GM15510 (cell line): ENCODE data around the gene OR2AT4.

Experiments
- POLR2A ChIP-seq: IDR thresholded peaks from 3 replicates; pipeline ENCODE4 v1.6.1; 2011; ENCODE audit warnings: borderline replicate concordance; ENCODE audit not compliant: insufficient read length; ENCODE audit errors: extremely low read depth

Gene OR2AT4

DNA sequence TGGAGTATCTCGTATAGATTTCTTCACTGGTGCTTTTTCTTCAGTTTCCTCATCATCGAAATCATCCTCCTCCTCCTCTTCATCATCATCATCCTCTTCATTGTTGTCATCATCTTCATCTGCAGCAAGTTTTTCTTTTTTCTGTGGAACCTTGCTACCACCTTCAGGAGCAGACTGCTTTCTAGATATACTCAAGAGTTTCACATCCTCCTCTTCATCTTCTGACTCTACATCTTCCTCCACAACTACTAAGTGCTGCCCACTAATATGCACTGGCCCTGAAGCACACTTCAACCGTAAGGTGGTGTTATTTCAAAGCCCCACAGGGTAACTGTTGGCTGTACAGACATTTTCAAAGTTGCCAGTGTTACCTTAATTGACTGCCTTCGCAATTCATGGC lies 17.1 kb downstream of the OR2AT4 start:
- TF ChIP-seq POLR2A, result no peak

GRCh38 chr11:75078233-75078632 lies 18.4 kb downstream of the OR2AT4 start:
- TF ChIP-seq POLR2A, result no peak

DNA sequence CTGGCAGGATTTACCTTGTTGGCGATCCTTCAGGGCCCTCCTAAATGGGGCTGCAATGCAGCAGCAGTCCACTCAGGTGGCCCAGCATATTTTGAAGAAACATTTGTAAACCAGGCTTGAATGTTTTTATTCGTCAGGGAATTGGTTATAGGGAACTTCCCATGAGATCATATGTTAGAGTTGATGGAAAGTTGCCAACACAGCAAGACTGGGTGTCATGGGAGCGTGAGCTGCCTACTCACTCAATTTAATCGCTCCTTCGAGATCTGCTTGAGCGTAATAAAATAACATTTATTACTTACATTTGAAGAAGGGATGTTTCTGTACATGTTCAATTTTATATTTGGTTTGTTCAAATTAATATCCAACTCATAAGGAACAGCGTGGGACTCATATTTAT lies 19.4 kb downstream of the OR2AT4 start:
- no peak for TF ChIP-seq POLR2A

DNA sequence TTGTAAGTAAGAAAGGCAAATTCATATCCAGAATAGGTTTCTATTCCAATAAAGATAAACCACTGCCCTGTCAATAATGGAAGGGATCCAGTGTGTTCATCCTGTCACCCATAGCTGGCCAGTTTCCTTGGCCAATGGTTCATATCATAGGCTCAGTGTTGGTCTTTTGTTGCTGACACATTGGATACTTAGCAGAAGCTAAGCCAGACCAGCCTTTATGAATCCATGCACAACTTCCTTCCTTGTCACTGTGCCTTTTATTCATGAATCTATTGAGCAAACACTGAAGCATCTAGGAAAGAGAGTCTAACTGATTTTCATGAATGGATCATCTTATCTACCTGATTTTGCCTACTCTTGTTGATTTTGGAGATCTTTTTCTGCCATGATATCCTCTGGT lies 20.0 kb downstream of the OR2AT4 start:
- TF ChIP-seq POLR2A, result no peak

DNA sequence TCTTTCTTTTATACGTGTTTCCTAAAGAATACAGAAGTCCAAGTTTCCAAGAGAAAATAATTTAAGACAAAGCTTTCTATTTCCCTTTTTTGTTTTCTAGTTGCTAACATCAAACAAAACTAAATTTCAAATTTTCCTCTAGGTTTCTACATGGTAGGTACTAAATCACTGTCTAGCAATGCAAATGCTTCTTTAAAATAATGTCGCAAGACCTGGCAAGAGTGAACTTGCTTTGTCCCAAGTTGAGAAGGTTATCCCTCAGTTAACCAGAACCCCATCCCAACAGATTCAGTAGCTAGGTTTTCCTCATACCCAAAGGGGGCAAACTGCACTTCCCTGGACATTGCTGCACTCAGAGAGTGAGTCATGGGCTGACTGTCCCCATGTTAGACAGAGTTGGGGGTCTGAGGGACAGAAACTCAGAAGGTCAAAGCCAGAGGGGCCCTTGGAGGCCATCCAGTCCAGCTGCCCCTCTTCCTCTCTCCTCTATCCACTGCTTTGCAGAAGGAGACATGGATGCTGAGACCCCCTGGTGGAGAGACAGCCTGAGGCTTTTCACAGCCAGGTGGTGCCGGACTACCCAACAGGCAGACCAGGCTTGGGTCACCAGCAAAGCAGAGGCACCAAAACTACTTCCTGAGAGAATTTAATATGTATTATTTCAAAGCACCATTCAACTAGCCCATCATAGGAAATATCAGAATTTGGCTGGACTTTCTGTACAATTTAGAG lies 23.1 kb downstream of the OR2AT4 start:
- no peak for TF ChIP-seq POLR2A

DNA sequence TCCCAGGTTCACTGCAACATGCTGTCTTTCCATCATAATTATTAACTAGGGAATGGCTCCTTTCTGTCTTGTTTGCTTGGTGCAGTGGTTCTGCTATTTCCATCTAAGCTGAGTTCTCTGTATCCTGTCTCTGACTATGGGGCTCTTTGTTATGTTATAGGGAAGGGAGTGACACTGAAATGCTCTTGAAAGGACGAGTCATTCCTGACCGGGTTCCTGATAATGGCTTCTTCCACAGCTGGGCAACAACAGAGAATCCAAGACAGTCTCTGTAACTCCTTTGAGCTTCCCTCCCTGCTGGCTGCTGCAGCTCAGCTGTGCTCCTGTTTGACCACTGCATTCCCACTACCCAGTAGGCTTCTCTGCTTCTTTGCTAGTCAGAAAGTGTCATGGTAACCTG lies 24.1 kb downstream of the OR2AT4 start:
- no peak for TF ChIP-seq POLR2A

GRCh38 chr11:75069473-75069872 lies 27.2 kb downstream of the OR2AT4 start:
- no peak for TF ChIP-seq POLR2A

DNA sequence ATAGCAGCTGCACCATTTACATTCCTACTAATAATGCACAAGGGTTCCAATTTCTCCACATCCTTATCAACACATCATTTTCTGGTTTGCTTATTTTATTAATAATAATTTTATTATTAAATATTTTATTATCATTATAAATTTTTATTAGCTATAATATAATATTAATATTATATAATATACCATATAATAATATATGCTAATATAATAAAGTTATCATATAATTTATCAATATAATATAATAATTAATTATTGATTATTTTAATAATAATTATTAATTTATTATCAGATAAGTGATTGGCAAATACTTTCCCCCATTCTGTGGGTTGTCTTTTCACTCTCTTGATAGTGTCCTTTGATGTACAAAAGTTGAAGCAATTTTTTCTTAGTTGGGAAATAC lies 27.7 kb downstream of the OR2AT4 start:
- no peak for TF ChIP-seq POLR2A

GRCh38 chr11:75068559-75068958 lies 28.1 kb downstream of the OR2AT4 start:
- TF ChIP-seq POLR2A, result no peak

GRCh38 chr11:75066061-75066460 lies 30.6 kb downstream of the OR2AT4 start:
- TF ChIP-seq POLR2A, result no peak

GRCh38 chr11:75063741-75064314 lies 32.8 kb downstream of the OR2AT4 start:
- no peak for TF ChIP-seq POLR2A

- TF ChIP-seq POLR2A, result no peak
These were observed 37.4 kb downstream of the OR2AT4 start for GRCh38 chr11:75059299-75059698.

GRCh38 chr11:75056814-75057213 lies 39.9 kb downstream of the OR2AT4 start:
- TF ChIP-seq POLR2A, result no peak

DNA sequence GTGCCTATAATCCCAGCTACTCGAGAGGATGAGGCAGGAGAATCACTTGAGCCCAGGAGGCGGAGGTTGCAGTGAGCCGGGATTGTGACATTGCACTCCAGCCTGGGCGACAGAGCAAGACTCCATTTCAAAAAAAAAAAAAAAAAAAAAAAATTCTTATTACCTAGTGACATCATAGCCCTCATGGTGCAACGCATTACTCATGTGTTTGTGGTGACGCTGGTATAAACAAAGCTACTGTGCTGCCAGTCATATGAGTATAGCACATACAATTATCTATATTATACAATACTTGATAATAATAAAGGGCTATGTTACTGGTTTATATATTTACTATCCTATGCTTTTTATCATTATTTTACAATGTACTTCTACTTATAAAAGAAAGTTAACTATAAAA lies 41.2 kb downstream of the OR2AT4 start:
- no peak for TF ChIP-seq POLR2A

DNA sequence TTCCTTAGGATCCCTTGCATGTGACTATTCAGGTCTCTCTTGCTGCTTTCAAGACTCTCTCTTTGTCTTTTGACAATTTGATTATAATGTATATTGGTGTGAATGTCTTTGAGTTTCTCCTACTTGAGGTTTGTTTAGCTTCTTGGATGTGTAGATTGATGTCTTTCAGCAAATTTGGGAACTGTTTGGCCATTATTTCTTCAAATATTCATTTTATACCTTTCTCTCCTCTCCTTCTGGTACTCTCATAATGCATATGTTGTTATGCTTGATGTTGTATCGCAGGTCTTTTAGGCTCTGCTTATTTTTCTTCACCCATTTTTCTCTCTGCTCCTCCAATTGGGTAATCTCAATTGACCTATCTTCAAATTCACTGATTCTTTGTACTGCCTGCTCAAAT lies 44.2 kb downstream of the OR2AT4 start:
- no peak for TF ChIP-seq POLR2A

GRCh38 chr11:75051043-75051442 lies 45.6 kb downstream of the OR2AT4 start:
- no peak for TF ChIP-seq POLR2A
